ENCODE measurements around the gene FAM98A.

FAM98A gene

GRCh38 chr2:33577084-33577483 is 22.0 kb downstream of the FAM98A start:
- Mint-ChIP-seq H3K4me3 (no peak overlapping the region), H3K4me1 (ENCODE audit: low read depth) (peaks cover 10% of the 10 kb centered on the region), H3K27ac (no peak overlapping the region), H3K27me3 (no peaks in the 10 kb centered on the region), H3K9me3 (ENCODE audit: low read depth) (no peaks in the 10 kb centered on the region), H3K36me3 (peaks cover 2% of the 10 kb centered on the region)

GRCh38 chr2:33573657-33574056 is 25.4 kb downstream of the FAM98A start:
- Mint-ChIP-seq H3K9me3 (ENCODE audit: low read depth) (no peaks in the 10 kb centered on the region), H3K27ac (no peak overlapping the region), H3K4me3 (no peak overlapping the region), H3K36me3 (no peaks in the 10 kb centered on the region), H3K4me1 (ENCODE audit: low read depth) (peaks cover 3% of the 10 kb centered on the region), H3K27me3 (no peaks in the 10 kb centered on the region)

DNA sequence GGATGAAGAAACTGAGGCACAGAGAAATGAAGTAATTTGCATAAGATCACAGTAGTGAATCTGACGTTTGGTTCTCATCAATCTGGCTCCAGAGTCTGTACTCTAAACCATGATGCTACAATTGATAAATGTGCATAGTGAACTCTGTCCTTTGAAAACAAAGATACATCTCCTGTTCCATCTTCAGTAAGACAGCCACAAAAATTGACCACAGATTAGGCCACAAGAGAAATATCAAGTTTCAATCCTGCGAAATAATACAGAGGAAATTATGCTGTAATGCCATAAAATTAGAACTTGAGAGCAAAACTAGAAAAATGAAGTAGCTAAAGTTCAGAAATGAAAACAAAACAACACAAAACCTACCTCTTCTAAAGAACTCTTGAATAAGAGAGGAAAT is 28.4 kb downstream of the FAM98A start:
- Mint-ChIP-seq H3K27ac (no peak overlapping the region), H3K4me3 (no peak overlapping the region), H3K36me3 (peaks cover 5% of the 10 kb centered on the region), H3K4me1 (ENCODE audit: low read depth) (peaks cover 3% of the 10 kb centered on the region), H3K27me3 (no peaks in the 10 kb centered on the region), H3K9me3 (ENCODE audit: low read depth) (no peaks in the 10 kb centered on the region)

DNA sequence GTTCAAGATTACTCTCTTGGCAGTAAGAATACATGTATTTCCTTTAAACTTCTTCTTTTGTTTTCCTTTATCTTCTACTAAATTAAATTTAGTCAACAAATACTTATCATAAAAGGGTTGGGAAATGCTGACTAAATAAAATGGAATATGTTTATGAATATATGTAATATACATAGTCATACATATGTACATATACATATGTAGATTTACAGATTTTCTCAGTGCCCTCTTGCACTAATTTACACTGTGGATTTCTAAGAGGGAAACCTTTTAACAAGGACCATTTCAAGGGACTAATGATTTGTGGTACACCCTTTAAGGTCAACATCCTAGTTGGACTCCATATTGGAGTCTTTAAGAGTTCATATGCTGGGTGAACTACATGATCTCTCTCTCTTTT is 37.2 kb downstream of the FAM98A start:
- H3K9me3 Mint-ChIP-seq (ENCODE audit: low read depth) = no peaks in the 10 kb centered on the region
- no peak overlapping the region for H3K4me3 Mint-ChIP-seq
- no peak overlapping the region for H3K27ac Mint-ChIP-seq
- H3K27me3 Mint-ChIP-seq = no peaks in the 10 kb centered on the region
- no peaks in the 10 kb centered on the region for H3K4me1 Mint-ChIP-seq (ENCODE audit: low read depth)
- H3K36me3 Mint-ChIP-seq = peaks cover 30% of the 10 kb centered on the region

DNA sequence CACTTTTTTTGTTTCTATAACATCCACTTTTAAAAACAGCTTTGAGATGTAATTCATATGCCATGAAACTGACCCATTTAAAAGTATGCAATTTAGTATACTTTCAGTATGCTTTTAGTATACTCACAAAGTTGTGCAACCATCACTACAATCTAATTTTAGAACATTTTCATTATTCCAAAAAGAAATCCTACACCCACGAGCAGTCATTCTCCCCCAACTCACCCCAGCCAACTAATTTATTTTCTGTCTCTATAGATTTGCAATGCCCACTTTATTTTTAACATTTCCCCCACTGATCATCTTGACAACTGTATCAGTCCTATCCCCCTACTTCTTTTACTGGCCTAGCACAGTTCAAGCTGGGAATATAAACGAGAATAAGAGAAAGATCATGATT is 39.1 kb downstream of the FAM98A start:
- Mint-ChIP-seq H3K4me3 (no peak overlapping the region), H3K4me1 (ENCODE audit: low read depth) (no peaks in the 10 kb centered on the region), H3K36me3 (peaks cover 22% of the 10 kb centered on the region), H3K27me3 (no peaks in the 10 kb centered on the region), H3K9me3 (ENCODE audit: low read depth) (no peaks in the 10 kb centered on the region), H3K27ac (no peak overlapping the region)

GRCh38 chr2:33559328-33559727 is 39.8 kb downstream of the FAM98A start:
- H3K27me3 Mint-ChIP-seq = no peaks in the 10 kb centered on the region
- no peak overlapping the region for H3K27ac Mint-ChIP-seq
- no peaks in the 10 kb centered on the region for H3K9me3 Mint-ChIP-seq (ENCODE audit: low read depth)
- peaks cover 22% of the 10 kb centered on the region for H3K36me3 Mint-ChIP-seq
- no peak overlapping the region for H3K4me3 Mint-ChIP-seq
- no peaks in the 10 kb centered on the region for H3K4me1 Mint-ChIP-seq (ENCODE audit: low read depth)

GRCh38 chr2:33555681-33556080 is 43.4 kb downstream of the FAM98A start:
- Mint-ChIP-seq H3K36me3 (peaks cover 19% of the 10 kb centered on the region), H3K4me1 (ENCODE audit: low read depth) (no peaks in the 10 kb centered on the region), H3K4me3 (no peak overlapping the region), H3K9me3 (ENCODE audit: low read depth) (no peaks in the 10 kb centered on the region), H3K27ac (no peak overlapping the region), H3K27me3 (no peaks in the 10 kb centered on the region)

DNA sequence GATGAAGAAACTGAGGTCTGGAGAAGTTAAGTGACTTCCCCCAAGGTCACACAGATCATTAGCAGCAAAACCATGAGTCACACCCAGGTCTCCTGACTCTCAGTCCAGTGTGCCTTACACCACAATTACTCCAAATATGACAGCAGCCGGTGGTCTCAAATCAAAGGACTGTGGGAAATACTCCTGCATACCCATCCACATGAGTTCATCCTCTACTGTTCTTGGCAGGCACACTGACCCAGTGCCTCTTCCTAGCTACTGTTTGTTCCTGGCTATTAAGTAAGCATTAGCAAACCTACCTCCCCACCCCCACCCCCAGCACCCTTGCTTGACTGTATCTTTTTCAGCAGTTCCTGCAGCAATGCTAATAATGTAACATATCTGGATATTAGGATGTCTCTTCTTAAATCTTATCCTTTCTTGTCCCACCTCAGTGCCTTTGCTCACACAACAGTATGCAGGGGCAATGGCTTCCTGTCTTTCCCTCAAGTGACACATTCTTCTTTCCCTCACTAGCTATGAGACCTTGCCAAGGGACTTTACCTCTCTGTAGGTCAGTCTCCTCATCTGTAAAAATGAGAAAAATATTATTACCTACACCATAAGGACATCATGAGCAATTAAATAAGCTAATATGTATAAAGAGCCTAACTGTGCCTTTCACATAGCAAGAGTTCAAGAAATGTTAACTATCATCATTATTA is 46.2 kb downstream of the FAM98A start:
- Mint-ChIP-seq H3K9me3 (ENCODE audit: low read depth) (no peaks in the 10 kb centered on the region), H3K4me3 (no peak overlapping the region), H3K27ac (no peak overlapping the region), H3K27me3 (no peaks in the 10 kb centered on the region), H3K4me1 (ENCODE audit: low read depth) (no peaks in the 10 kb centered on the region), H3K36me3 (peaks cover 15% of the 10 kb centered on the region)

DNA sequence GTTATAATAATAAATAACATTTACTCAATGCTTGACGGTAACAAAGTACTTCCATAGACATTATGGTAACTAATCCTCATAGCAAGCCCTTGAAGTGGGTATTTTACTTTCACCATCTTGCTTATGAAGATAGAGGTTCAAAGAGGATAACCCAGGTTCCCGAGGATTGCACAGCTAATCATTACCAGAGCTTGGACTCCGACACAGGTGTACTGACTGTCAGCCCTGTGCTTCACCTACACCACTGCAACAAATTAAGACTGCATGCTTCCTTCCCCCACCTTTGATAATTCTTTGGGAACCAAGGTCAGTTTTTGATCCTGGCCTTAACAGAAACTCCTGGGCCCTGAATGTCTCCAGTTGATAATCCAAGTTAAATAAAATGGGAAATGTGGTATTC is 48.9 kb downstream of the FAM98A start:
- Mint-ChIP-seq H3K4me1 (ENCODE audit: low read depth) (no peaks in the 10 kb centered on the region), H3K27ac (no peak overlapping the region), H3K9me3 (ENCODE audit: low read depth) (no peaks in the 10 kb centered on the region), H3K4me3 (no peak overlapping the region), H3K36me3 (peaks cover 17% of the 10 kb centered on the region), H3K27me3 (no peaks in the 10 kb centered on the region)

- Mint-ChIP-seq H3K9me3 (ENCODE audit: low read depth) (no peaks in the 10 kb centered on the region), H3K27ac (no peak overlapping the region), H3K4me1 (ENCODE audit: low read depth) (no peaks in the 10 kb centered on the region), H3K36me3 (peaks cover 16% of the 10 kb centered on the region), H3K27me3 (no peaks in the 10 kb centered on the region), H3K4me3 (no peak overlapping the region)
Observed at GRCh38 chr2:33541243-33541642, 57.9 kb downstream of the FAM98A start.

DNA sequence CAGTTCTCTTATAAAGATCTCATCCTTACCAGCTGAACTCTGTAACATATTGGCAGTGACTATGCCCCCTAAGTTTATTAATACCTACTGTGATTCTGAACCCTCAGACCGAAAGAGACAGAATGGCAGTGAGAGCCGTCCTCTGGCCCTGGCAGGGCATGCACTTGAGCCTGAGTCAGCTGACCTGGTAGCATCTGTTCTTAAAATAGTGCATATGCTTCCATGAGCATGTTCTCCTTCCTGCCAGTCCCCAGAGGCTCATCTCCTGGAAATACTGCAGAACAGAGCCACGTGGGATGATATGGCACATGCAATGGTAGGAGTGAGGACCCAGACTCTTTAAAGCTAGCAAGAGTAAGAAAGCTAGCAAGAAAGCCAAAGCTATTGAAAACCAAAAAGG is 63.7 kb downstream of the FAM98A start:
- H3K4me1 Mint-ChIP-seq (ENCODE audit: low read depth) = no peaks in the 10 kb centered on the region
- H3K27me3 Mint-ChIP-seq = no peaks in the 10 kb centered on the region
- H3K27ac Mint-ChIP-seq = no peak overlapping the region
- H3K9me3 Mint-ChIP-seq (ENCODE audit: low read depth) = no peaks in the 10 kb centered on the region
- no peak overlapping the region for H3K4me3 Mint-ChIP-seq
- H3K36me3 Mint-ChIP-seq = peaks cover 5% of the 10 kb centered on the region

All from activated naive CD8-positive, alpha-beta T cell (primary cell).